ENCODE data around the gene FRAT1. TPM values are rescaled to one million over a fixed set of nuclear protein-coding genes. Genes with fewer than 3 reads are reported as not detected.

The FRAT1 gene
- total RNA-seq, 1 donor from 2014 or later = 3.5 TPM

- no peaks in the 10 kb centered on the region for H3K36me3 Mint-ChIP-seq (ENCODE audit: unreplicated experiment)
- no peaks in the 10 kb centered on the region for H3K27me3 Mint-ChIP-seq (ENCODE audit: unreplicated experiment)
- no peak for TF ChIP-seq CTCF (IDR thresholded peaks at IDR 0.05)
- H3K27ac Mint-ChIP-seq (ENCODE audit: unreplicated experiment) = no peak overlapping the region
- DNase-seq (ENCODE audit: extremely low spot score, unreplicated experiment) = no peak
- H3K4me3 Mint-ChIP-seq (ENCODE audit: unreplicated experiment) = no peak overlapping the region
- peaks cover 3% of the 10 kb centered on the region for H3K4me1 Mint-ChIP-seq (ENCODE audit: unreplicated experiment)
- no peaks in the 10 kb centered on the region for H3K9me3 Mint-ChIP-seq (ENCODE audit: unreplicated experiment)
Observed at GRCh38 chr10:97300980-97301379, 18.1 kb upstream of the FRAT1 start.

DNA sequence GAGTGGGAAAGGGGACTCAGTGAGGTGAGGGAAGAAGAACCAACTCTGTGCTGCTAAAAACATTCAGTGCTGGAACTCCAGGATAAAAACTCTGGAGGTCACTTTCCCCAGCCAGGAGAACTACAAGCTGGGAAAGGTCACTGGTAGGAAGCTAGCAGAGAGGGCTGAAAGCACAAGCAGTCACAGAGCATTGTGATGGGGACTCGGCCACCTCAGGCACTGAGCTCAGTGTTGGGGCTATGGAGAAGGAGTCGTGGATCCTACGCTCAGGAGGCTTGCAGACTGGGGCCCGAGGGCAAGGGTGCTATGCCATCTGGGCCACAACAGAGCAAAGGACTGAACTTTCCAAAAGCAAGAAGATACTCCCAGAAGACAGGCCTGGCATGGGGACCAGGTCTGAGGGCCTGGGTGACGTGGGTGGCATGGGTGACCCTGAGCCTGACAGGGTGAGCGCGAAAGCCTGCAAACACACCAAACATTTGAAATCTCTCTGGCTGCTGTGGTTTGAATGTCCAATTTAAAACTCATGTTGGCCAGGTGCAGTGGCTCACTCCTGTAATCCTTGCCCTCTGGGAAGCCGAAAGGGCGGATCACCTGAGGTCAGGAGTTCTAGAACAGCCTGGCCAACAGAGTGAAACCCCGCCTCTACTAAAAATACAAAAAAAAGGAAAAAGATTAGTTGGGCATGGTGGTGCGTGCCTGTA lies 16.8 kb upstream of the FRAT1 start:
- DNase-seq (ENCODE audit: extremely low spot score, unreplicated experiment) = no peak
- no peak for TF ChIP-seq CTCF (IDR thresholded peaks at IDR 0.05)
- Mint-ChIP-seq H3K27ac (ENCODE audit: unreplicated experiment) (no peak overlapping the region), H3K27me3 (ENCODE audit: unreplicated experiment) (no peaks in the 10 kb centered on the region), H3K9me3 (ENCODE audit: unreplicated experiment) (no peaks in the 10 kb centered on the region), H3K4me1 (ENCODE audit: unreplicated experiment) (peaks cover 3% of the 10 kb centered on the region), H3K4me3 (ENCODE audit: unreplicated experiment) (no peak overlapping the region), H3K36me3 (ENCODE audit: unreplicated experiment) (no peaks in the 10 kb centered on the region)

- DNase-seq (ENCODE audit: extremely low spot score, unreplicated experiment) = no peak
- no peaks in the 10 kb centered on the region for H3K27me3 Mint-ChIP-seq (ENCODE audit: unreplicated experiment)
- H3K4me1 Mint-ChIP-seq (ENCODE audit: unreplicated experiment) = no peaks in the 10 kb centered on the region
- no peak overlapping the region for H3K27ac Mint-ChIP-seq (ENCODE audit: unreplicated experiment)
- TF ChIP-seq CTCF (IDR thresholded peaks at IDR 0.05) = no peak
- H3K9me3 Mint-ChIP-seq (ENCODE audit: unreplicated experiment) = no peaks in the 10 kb centered on the region
- no peak overlapping the region for H3K4me3 Mint-ChIP-seq (ENCODE audit: unreplicated experiment)
- H3K36me3 Mint-ChIP-seq (ENCODE audit: unreplicated experiment) = no peaks in the 10 kb centered on the region
Observed at GRCh38 chr10:97307441-97307840, 11.6 kb upstream of the FRAT1 start.

- H3K27ac Mint-ChIP-seq (ENCODE audit: unreplicated experiment) = no peak overlapping the region
- H3K4me3 Mint-ChIP-seq (ENCODE audit: unreplicated experiment) = no peak overlapping the region
- DNase-seq (ENCODE audit: extremely low spot score, unreplicated experiment) = no peak
- no peaks in the 10 kb centered on the region for H3K36me3 Mint-ChIP-seq (ENCODE audit: unreplicated experiment)
- TF ChIP-seq CTCF (IDR thresholded peaks at IDR 0.05) = no peak
- no peaks in the 10 kb centered on the region for H3K9me3 Mint-ChIP-seq (ENCODE audit: unreplicated experiment)
- H3K27me3 Mint-ChIP-seq (ENCODE audit: unreplicated experiment) = no peaks in the 10 kb centered on the region
- no peaks in the 10 kb centered on the region for H3K4me1 Mint-ChIP-seq (ENCODE audit: unreplicated experiment)
Observed at GRCh38 chr10:97307866-97308780, 10.9 kb upstream of the FRAT1 start.

DNA sequence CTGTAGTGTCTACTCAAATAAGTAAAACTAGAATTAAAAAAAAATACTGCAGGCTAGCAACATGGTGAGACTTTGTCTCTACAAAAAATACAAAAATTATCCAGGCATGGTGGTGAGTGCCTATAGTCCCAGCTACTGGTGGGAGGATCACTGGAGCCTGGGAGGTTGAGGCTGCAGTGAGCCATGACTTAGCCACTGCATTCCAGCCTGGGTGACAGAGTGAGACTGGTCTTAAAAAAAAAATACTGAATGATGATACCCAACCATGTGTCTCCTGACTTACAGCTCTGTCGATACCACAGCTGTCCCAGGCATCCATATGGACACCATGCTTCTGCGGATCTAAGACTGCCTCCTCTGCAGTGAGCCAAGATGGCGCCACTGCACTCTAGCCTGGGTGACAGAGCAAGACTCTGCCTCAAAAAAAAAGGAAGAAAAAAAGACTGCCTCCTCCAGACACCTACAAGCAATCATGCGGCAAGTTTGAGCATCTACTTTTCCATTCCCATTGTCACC lies 7.9 kb upstream of the FRAT1 start:
- no peak for DNase-seq (ENCODE audit: extremely low spot score, unreplicated experiment)
- no peak for TF ChIP-seq CTCF (IDR thresholded peaks at IDR 0.05)
- peaks cover 4% of the 10 kb centered on the region for H3K27me3 Mint-ChIP-seq (ENCODE audit: unreplicated experiment)
- no peak overlapping the region for H3K4me3 Mint-ChIP-seq (ENCODE audit: unreplicated experiment)
- no peaks in the 10 kb centered on the region for H3K36me3 Mint-ChIP-seq (ENCODE audit: unreplicated experiment)
- H3K9me3 Mint-ChIP-seq (ENCODE audit: unreplicated experiment) = no peaks in the 10 kb centered on the region
- no peak overlapping the region for H3K27ac Mint-ChIP-seq (ENCODE audit: unreplicated experiment)
- no peaks in the 10 kb centered on the region for H3K4me1 Mint-ChIP-seq (ENCODE audit: unreplicated experiment)

All from osteocyte (in vitro differentiated cells).